ES-I3 (cell line): ENCODE measurements around the gene BTN2A1.

Experiments used
- H3K36me3 ChIP-seq: 2 replicates; pipeline ENCODE4 v1.6.1; 2013; ENCODE audit warnings: mild to moderate bottlenecking, low read length, control low read depth, moderate library complexity; ENCODE audit not compliant: insufficient read depth
- H3K4me1 ChIP-seq: 2 replicates; pipeline ENCODE4 v1.6.1; 2013; ENCODE audit warnings: mild to moderate bottlenecking, control low read depth, low read length; ENCODE audit not compliant: insufficient read depth
- H3K9ac ChIP-seq: 2 replicates; pipeline ENCODE4 v1.6.1; 2013; ENCODE audit warnings: low read depth, mild to moderate bottlenecking, low read length, moderate library complexity
- H3K9me3 ChIP-seq: 2 replicates; pipeline ENCODE4 v1.6.1; 2013; ENCODE audit warnings: mild to moderate bottlenecking, low read length, moderate library complexity; ENCODE audit not compliant: control insufficient read depth, insufficient read depth

The BTN2A1 gene

DNA sequence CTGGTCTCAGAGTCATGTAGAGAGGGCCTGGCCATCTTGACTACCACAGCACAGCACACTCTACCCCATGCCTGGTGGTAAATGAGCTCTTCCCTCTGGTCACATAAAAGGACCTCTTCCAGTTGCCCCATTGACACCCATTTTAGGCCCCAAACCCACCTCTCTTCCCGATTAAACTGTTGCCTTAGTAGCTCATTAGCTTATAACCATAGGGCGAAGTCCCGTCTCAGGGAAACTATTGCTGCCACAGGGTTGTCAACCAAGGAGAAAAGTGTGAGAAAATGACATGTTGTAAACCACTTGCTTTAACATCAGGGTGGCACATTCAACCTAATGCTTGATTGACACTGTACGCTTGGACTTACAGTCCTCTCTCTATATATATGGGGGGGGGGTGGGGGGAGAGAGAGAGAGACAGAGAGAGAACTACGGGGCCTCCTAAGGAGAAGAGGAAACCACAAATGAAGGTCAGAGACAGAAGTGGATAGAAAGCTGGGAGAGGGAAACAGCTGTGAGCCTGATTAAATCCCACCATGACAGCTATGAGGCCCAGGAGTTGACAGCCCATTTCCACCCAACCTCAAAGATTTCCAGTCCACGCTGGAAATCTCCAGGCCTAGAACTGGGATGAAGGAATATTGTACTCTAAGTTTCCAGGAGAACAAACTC lies 27.5 kb downstream of the BTN2A1 start:
- Histone ChIP-seq H3K4me1 (no peaks in the 10 kb centered on the region), H3K9ac (no peak overlapping the region), H3K36me3 (no peaks in the 10 kb centered on the region), H3K9me3 (0 out of 2 replicates have a peak, but pooled peaks cover 2% of the 10 kb centered on the region)

- H3K4me1 ChIP-seq: no peaks in the 10 kb centered on the region
- no peak overlapping the region for H3K9ac ChIP-seq
- no peaks in the 10 kb centered on the region for H3K36me3 ChIP-seq
- H3K9me3 ChIP-seq: 0 out of 2 replicates have a peak, but pooled peaks cover 2% of the 10 kb centered on the region
Observed at GRCh38 chr6:26486358-26486757, 28.6 kb downstream of the BTN2A1 start.

DNA sequence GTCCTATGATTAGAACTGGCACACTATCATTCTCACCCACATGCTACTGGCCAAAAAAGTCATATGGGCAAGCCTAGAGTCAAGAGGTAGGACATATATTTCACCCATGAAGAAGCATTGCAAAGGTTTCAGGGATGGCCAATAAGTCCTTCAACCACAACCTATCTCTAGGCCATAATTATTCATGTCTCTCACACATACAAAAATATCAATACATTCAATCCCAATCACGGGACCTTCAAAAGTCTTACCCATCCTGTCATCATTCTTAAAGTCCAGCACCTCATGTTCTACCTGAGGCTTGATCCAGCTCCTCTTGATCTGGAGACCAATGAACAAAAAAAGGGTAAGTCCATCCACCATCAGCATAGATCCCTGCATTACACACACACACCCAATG lies 29.7 kb downstream of the BTN2A1 start:
- Histone ChIP-seq H3K9ac (no peak overlapping the region), H3K4me1 (no peaks in the 10 kb centered on the region), H3K36me3 (no peaks in the 10 kb centered on the region), H3K9me3 (0 out of 2 replicates have a peak, but pooled peaks cover 2% of the 10 kb centered on the region)

- H3K36me3 ChIP-seq: no peaks in the 10 kb centered on the region
- H3K9me3 ChIP-seq: 0 out of 2 replicates have a peak, but pooled peaks cover 2% of the 10 kb centered on the region
- H3K9ac ChIP-seq: no peak overlapping the region
Observed at GRCh38 chr6:26489996-26490964, 32.5 kb downstream of the BTN2A1 start.

GRCh38 chr6:26491604-26492003 lies 33.8 kb downstream of the BTN2A1 start:
- H3K9ac ChIP-seq: no peak overlapping the region
- H3K36me3 ChIP-seq: no peaks in the 10 kb centered on the region
- no peaks in the 10 kb centered on the region for H3K4me1 ChIP-seq
- H3K9me3 ChIP-seq: 0 out of 2 replicates have a peak, but pooled peaks cover 2% of the 10 kb centered on the region

More at GRCh38 chr6:26489996-26490964, 32.5 kb downstream of the BTN2A1 start:
- H3K4me1 ChIP-seq: no peaks in the 10 kb centered on the region

- Histone ChIP-seq H3K9me3 (no peaks in the 10 kb centered on the region), H3K9ac (no peak overlapping the region), H3K4me1 (no peaks in the 10 kb centered on the region), H3K36me3 (no peaks in the 10 kb centered on the region)
Observed at GRCh38 chr6:26493258-26493657, 35.5 kb downstream of the BTN2A1 start.

- no peaks in the 10 kb centered on the region for H3K4me1 ChIP-seq
- H3K9ac ChIP-seq: no peak overlapping the region
- no peaks in the 10 kb centered on the region for H3K36me3 ChIP-seq
- no peaks in the 10 kb centered on the region for H3K9me3 ChIP-seq
Observed at GRCh38 chr6:26494117-26494516, 36.4 kb downstream of the BTN2A1 start.

DNA sequence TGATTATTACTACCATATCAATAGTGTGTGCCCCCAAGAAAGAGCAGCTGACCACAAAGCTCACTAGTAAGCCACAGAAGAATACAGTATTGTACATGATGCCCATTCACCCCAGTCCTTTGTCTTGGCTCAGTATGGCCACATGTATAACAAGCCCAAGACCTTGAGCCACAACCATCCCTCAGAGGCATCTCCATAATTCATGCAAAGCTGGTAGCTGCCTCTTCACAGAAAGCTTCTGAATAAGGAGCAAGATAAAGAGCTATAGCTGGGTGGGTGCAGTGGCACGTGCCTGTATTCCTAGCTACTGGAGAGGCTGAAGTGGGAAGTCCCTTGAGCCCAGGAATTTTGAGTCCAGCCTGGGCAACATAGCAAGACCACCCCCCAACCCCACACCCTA lies 37.5 kb downstream of the BTN2A1 start:
- no peaks in the 10 kb centered on the region for H3K9me3 ChIP-seq
- no peak overlapping the region for H3K9ac ChIP-seq
- H3K36me3 ChIP-seq: no peaks in the 10 kb centered on the region
- peaks cover 2% of the 10 kb centered on the region; the same call in 1 of the 2 replicates for H3K4me1 ChIP-seq

DNA sequence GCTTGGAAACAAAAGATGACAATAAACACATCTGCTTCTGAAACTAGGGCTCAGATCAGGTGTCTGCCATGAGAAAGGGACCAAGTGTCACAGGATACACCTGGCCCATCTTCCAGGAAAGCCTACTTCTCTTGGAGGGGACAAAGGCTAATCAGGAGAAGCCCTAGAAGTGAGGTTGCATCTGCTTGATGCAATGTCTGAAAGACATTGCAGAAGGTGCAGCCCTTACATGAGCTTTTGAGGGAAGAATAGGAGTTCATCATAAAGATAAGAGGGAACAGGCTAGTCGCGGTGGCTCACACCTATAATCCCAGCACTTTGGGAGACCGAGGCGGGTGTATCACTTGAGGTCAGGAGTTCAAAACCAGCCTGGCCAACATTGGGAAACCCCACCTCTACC lies 39.9 kb downstream of the BTN2A1 start:
- Histone ChIP-seq H3K9ac (no peak overlapping the region), H3K9me3 (no peaks in the 10 kb centered on the region)

GRCh38 chr6:26500102-26500501 lies 42.3 kb downstream of the BTN2A1 start, which contains the start of gene BTN1A1:
Gene BTN1A1, plus strand, starts transcription at chr6:26500303. Its CDS starts 984 bp downstream, at chr6:26501287.
- peaks cover 2% of the 10 kb centered on the region; the same call in 1 of the 2 replicates for H3K4me1 ChIP-seq
- H3K36me3 ChIP-seq: no peaks in the 10 kb centered on the region
- no peaks in the 10 kb centered on the region for H3K9me3 ChIP-seq
- no peak within 1 kb of the TSS; the same call in 1 of the 2 replicates for H3K9ac ChIP-seq

More for the DNA sequence above, 39.9 kb downstream of the BTN2A1 start:
- Histone ChIP-seq H3K36me3 (no peaks in the 10 kb centered on the region), H3K4me1 (peaks cover 2% of the 10 kb centered on the region; the same call in 1 of the 2 replicates)

DNA sequence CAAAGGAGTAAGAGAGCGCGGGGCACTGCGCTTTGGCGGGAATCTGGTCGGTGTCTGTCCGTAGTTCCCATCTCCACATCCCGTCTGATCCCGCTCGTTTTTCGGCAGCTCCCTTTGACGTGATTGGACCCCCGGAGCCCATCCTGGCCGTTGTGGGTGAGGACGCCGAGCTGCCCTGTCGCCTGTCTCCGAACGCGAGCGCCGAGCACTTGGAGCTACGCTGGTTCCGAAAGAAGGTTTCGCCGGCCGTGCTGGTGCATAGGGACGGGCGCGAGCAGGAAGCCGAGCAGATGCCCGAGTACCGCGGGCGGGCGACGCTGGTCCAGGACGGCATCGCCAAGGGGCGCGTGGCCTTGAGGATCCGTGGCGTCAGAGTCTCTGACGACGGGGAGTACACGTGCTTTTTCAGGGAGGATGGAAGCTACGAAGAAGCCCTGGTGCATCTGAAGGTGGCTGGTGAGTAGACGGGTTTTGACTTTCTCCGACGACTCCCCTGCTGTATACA lies 43.8 kb downstream of the BTN2A1 start:
- H3K9ac ChIP-seq: peak overlapping the region; percentile 48; the same call in 1 of the 2 replicates

GRCh38 chr6:26502165-26502564 lies 44.4 kb downstream of the BTN2A1 start:
- peaks cover 2% of the 10 kb centered on the region; the same call in 1 of the 2 replicates for H3K4me1 ChIP-seq
- peak overlapping the region; percentile 48; the same call in 1 of the 2 replicates for H3K9ac ChIP-seq
- H3K9me3 ChIP-seq: no peaks in the 10 kb centered on the region
- no peaks in the 10 kb centered on the region for H3K36me3 ChIP-seq

More for the DNA sequence above, 43.8 kb downstream of the BTN2A1 start:
- Histone ChIP-seq H3K36me3 (no peaks in the 10 kb centered on the region), H3K9me3 (no peaks in the 10 kb centered on the region), H3K4me1 (peaks cover 2% of the 10 kb centered on the region; the same call in 1 of the 2 replicates)

- no peaks in the 10 kb centered on the region for H3K36me3 ChIP-seq
- H3K9ac ChIP-seq: no peak overlapping the region
- peaks cover 2% of the 10 kb centered on the region; the same call in 1 of the 2 replicates for H3K4me1 ChIP-seq
- no peaks in the 10 kb centered on the region for H3K9me3 ChIP-seq
Observed at GRCh38 chr6:26502626-26503025, 44.9 kb downstream of the BTN2A1 start.

GRCh38 chr6:26507658-26508057 lies 49.9 kb downstream of the BTN2A1 start:
- Histone ChIP-seq H3K9me3 (no peaks in the 10 kb centered on the region), H3K4me1 (no peaks in the 10 kb centered on the region), H3K9ac (no peak overlapping the region), H3K36me3 (no peaks in the 10 kb centered on the region)
